Activated CD4-positive, alpha-beta T cell treated with anti-CD3 and anti-CD28 coated beads, Interleukin-2, amount 50 U/mL, for 4 hours (primary cell): ENCODE data around the gene KRTAP27-1.

Experiments used
- DNase-seq, 2 experiments: peaks; one replicate each; pipeline ENCODE4 v3.0.0-alpha.2; 2020

KRTAP27-1 gene

DNA sequence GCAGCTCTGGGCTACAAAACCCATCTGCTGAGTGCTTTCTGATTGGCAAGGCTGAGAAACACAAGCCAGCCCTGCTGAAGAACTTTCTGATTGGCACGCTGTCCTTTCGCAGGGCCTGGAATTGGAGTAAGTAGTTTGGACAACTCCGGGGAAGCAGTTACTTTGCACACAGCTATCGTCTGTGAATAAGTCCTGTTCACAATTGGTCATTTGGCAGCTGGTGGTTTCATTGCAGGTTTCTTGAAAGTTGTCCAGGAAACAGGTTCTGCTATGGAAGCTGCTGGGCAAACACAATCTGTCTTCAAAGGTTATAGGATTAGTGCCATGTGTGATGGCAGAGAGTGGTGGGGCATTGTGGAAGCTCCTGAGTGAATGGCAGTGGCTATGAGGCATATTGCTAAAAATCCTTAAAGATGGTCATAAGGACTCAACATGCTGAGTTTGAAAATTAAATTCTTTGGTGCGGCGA is at the start of gene KRTAP27-1:
TSS of gene KRTAP27-1 (minus strand) at position 419 of the 469 bp plus-strand sequence. CDS start at position 393, 26 bp downstream.
- DNase-seq: no peak

GRCh38 chr21:30382201-30382600 is 44.7 kb upstream of the KRTAP27-1 start:
- DNase-seq: no peak

GRCh38 chr21:30372139-30372770 is 34.8 kb upstream of the KRTAP27-1 start, which contains the start of gene KRTAP13-2:
TSS of gene KRTAP13-2 (minus strand) at chr21:30372271. CDS start at chr21:30372213, 58 bp downstream.
- no peak for DNase-seq

DNA sequence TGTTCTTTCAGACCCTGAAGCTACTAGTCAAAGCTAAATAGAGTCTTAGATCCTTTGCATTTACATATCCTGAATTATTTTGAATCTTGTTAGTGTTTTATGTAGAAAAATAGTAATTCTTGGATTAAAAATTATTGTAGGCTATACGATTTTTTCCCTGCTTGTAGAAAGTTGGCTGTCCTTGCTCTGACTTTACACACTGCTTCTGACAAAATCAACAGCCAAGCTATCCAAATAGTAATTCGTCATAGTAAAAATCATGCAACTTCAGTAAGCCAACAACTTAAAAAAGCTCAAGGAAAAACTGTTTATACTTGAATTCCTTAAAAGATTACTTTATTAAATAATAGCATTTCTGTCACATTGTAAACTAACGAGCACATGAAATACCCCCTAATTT is 18.4 kb upstream of the KRTAP27-1 start:
- no peak for DNase-seq

GRCh38 chr21:30354308-30355005 is 17.0 kb upstream of the KRTAP27-1 start:
- DNase-seq: no peak

DNA sequence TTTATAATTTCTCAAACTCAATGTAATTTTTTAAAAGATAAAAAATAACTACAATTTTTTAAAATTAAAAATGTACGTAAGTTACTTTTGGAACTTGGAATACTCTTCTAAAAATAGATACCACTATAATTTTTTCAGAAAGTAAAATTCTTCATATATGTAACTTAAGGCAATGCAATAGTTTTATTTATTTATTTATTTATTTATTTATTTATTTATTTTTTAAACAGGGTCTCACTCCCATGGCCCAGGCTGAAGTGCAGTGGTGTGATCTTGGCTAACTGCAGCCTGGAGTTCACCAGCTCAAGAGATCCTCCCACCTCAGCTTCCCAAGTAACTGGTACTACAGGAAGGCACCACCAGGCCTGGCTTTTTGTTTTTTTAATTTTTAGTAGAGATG is 14.0 kb upstream of the KRTAP27-1 start:
- DNase-seq: no peak

DNA sequence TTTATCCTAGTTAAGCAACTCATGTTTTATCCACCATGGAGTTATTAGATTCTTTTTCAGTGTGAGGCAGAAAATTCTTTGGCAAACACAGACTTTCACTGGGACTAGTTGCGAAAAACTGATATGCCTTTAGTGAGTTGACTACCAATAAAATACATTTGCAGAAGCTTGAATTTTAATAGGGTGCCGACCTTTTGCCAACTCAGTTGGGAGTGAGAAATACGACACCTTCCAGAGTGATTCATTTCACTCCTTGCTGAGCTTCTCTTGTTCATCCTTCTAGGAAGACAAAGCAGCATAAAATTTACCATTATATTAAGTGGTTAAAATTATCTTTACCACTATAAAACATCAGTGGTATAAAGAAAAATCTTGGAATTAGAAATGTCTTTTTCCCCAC is 12.1 kb upstream of the KRTAP27-1 start:
- DNase-seq: no peak

DNA sequence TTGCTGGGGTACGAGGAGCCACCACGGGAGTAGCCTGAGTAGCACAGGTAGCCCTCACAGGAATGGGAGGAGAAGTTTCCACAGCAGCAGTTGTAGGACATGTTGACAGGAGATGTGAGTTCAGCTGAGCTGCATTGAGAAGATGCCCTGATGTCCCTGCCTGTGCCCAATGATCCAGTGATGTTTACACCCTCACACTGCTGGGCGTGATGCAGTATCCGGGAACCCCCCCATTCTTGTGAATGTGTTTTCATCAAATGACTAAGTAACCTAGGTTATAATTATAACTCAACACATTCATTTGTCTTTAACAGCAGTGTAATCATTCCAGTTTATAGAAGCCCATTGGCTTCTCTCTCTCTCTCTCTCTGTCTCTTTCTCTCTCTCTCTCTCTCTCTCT is 11.0 kb upstream of the KRTAP27-1 start, which contains the start of gene KRTAP23-1:
TSS of gene KRTAP23-1 (minus strand) at position 101 of the 400 bp plus-strand sequence. CDS start at position 101, 0 bp downstream.
- DNase-seq: no peak

DNA sequence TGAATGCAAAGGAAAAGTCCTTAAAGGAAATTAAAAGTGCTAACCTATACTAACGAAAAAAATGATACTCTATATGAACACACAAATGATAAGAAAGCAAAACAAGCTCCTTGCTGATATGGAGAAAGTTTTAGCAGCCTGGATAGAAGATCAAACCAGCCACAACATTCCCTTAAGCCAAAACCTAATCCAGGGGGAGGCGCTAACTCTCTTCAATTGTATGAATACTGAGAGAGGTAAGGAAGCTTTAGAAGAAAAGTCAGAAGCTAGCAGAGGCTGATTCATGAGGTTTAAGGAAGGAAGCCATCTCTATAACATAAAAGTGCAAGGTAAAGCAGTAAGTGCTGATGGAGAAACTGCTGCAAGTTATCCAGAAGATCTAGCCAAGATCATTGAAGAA is 7.5 kb upstream of the KRTAP27-1 start:
- no peak for DNase-seq

DNA sequence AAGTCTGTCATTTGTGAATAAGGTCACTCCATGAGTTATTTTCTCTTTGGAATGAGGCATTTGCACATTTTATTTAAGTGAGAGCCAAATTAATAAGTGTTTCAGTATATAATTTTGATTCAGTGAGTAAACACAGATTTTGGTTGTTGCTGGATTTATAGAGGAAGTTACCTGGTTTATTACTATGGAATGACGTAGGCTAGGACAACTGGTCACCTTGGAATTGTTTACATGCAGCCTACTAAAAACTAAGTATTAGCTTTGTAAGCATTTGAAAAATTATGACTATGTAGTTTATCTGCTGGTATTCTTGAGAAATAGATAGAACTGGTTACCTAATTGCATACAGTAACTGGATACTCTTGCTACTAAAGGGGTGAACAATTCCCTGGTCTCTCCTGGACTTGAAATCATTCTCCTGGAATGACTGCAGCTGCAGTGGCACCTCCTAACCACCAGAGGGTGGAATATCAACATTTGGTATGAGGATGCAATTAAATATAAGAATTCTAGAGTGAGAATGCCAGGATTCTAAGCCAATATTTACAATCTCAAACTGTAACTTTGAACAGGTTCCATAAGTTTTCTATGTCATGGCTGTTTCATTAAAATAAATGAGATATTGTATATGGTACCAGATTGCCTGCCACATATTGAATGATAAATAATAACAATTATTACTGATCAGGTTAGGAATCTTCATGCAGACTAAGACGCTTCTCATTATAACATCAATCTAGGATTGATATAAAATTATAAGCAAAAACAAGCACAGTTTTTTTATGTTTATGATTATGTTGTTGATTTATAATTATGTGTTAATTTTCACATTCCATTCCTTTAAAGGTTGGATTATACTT is 3.5 kb upstream of the KRTAP27-1 start:
- peak; percentile 6 to 13 for DNase-seq

DNA sequence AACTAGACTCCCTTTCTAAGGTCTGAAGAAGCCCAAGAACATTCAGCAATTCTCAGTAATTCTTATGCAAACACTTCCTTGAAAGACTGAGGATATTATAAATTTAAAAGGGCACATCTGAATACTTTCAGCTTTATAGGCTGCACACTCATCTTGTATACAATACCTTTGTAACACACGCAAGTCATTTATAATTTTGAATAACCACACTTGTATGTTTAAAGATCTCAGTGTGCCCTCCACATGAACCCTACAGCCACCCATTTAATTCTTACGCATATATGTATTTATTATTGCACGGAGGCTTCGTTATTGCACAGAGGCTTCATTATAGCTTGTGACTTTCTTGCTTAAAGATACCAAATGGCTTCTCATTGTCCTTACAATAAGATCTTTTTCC is 1.2 kb upstream of the KRTAP27-1 start:
- DNase-seq: no peak

- no peak for DNase-seq
These were observed 278 bp upstream of the KRTAP27-1 start for GRCh38 chr21:30337772-30338171.

DNA sequence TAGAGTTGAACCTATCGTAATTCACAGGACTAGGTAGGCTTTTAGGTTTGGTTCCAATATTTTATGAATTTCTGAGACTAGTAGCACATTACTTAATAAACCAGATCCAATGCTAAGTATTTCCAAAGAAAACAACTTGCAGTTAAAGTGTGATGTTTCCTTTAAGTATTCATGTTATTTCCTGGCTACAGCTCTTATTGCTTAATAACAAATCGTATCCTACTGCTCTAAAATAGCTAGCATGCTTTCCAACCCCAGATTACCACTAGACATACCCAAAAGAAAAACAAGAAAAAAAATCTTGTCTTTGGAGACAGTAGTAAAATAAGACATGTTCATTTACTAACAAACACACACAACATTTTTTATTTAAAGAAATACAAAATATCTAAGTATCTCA is 898 bp downstream of the KRTAP27-1 start:
- DNase-seq: no peak

DNA sequence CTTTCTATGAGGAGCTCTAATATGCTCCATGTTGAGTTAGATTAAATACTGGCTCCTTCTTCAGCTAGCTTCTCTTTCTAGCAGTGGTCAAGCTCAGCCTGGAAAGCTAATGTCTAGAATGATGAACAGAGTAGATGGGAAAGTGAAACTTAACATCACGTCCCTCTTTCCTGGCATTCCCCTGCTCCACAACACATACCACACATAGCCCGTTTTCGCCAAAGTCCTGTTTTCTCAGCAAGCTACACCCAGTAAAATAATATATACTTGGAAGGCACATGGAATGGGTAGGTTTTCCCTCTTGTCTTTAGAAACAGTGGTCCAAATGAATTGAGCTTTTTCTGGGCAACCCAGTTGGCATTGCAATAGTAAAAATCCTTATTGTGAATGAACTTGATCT is 3.8 kb downstream of the KRTAP27-1 start:
- no peak for DNase-seq

DNA sequence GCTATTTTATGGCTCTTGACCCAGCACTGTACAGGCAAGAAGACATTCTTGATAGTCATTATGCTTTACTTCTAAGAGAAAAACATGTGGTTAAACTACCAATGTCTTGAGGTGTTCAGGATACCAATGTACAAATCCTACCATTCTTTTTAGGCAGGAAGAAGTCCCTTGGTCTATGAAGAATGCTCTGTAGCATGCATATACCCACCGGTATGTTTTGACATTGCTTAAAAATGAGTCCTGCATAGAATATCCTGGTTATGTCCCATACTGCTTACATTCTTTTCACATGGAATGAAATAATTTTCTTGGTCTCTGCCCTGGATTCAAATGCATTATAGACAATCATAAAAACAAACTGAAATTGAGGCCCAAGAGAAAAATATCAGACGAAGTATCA is 4.8 kb downstream of the KRTAP27-1 start:
- DNase-seq: no peak

GRCh38 chr21:30329203-30329875 is 8.2 kb downstream of the KRTAP27-1 start:
- DNase-seq: no peak

GRCh38 chr21:30326390-30326789 is 11.1 kb downstream of the KRTAP27-1 start:
- no peak for DNase-seq

DNA sequence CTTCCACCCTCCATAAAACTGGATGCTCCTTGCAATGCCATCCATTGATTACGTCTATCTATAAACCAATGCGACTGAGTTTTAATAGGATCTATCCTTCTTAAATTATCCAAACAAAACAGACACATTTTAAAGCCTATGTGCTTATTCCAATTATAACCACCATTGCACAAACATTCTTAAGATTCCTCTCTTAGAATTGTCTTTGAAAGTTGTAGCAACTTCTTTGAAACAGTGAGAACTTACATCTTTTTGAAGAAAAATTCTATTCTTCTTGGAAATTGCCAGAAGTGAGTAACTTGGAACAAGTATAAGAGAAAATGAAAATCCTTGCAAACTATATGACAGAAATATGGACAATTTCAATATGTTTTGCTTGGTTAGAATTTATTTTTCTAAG is 17.3 kb downstream of the KRTAP27-1 start, which contains the start of gene KRTAP26-1:
TSS of gene KRTAP26-1 (minus strand) at position 101 of the 400 bp plus-strand sequence. CDS start 280 bp downstream, outside the sequence.
- DNase-seq: no peak

DNA sequence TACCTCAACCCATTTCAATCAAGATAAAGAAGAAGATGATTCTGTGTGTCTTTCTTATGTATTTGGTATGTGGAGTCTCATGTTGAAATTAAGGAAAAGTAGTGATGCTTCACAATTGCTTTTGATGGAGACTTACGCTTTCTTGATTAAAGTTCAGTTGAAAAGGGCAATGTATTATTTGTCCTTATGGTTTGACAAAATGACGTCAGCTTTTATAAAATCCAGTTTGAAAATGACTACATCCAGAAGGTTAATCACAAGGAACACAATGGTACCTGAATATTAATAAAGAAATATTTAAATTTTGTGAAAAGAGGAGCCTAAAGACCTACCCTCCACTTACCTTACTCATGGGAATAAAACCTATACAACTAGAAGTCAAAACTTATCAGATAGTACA is 21.8 kb downstream of the KRTAP27-1 start:
- DNase-seq: no peak

- DNase-seq: no peak
These were observed 30.6 kb downstream of the KRTAP27-1 start for GRCh38 chr21:30306884-30307283.

- DNase-seq: no peak
These were observed 32.4 kb downstream of the KRTAP27-1 start for GRCh38 chr21:30305136-30305535.

DNA sequence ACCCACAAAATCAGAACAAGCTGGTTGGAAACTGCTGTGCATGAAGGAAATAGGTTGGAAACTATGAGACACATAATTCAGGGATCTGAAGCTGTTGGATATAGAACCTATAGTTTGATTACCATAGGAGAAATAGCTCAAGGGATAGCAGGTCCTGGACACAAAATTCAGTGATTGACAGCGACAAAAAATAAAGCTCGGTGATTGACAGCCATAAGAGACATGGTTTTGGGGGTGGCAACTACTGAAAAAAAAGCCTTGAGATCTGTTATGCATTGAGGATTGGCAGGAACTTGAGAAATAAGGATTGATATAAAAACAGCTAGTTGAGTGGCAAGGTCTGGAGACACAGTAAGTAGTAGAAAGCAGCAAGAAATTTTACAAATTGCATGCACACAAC is 48.3 kb downstream of the KRTAP27-1 start, which contains the start of gene KRTAP25-1:
TSS of gene KRTAP25-1 (minus strand) at position 300 of the 400 bp plus-strand sequence. CDS start at position 276, 24 bp downstream.
- DNase-seq: no peak
